IPS-NIHi7 (cell line): ENCODE measurements around the gene ITPR2.
"Not testable (repeated sequence)": the region's sequence is repeated elsewhere in the genome, so short reads cannot be mapped to it uniquely, and the experiment has no call there.

ENCODE experiments used
- DNase-seq: peaks from one replicate; pipeline ENCODE4 v3.0.0; 2012; ENCODE audit warnings: mixed read lengths; ENCODE audit errors: extremely low spot score

ITPR2 gene

GRCh38 chr12:26832822-26833742, at the start of gene ITPR2:
Gene ITPR2 (minus strand): TSS chr12:26833194. CDS start chr12:26832781, 413 bp downstream.
- DNase-seq: peak; percentile 96

- no peak for DNase-seq
These were observed 47.6 kb upstream of the ITPR2 start for GRCh38 chr12:26880625-26881024.

- DNase-seq: no peak
These were observed 45.7 kb upstream of the ITPR2 start for GRCh38 chr12:26878661-26879119.

GRCh38 chr12:26874501-26875296, 41.7 kb upstream of the ITPR2 start:
- no peak for DNase-seq

- no peak for DNase-seq
These were observed 39.6 kb upstream of the ITPR2 start for GRCh38 chr12:26872625-26873024.

- DNase-seq: no peak
These were observed 39.0 kb upstream of the ITPR2 start for GRCh38 chr12:26871985-26872384.

- no peak for DNase-seq
These were observed 37.8 kb upstream of the ITPR2 start for GRCh38 chr12:26870491-26871419.

GRCh38 chr12:26869908-26870459, 37.0 kb upstream of the ITPR2 start:
- no peak for DNase-seq

- no peak for DNase-seq
These were observed 36.1 kb upstream of the ITPR2 start for GRCh38 chr12:26869104-26869494.

GRCh38 chr12:26868447-26869103, 35.6 kb upstream of the ITPR2 start:
- no peak for DNase-seq

- no peak for DNase-seq
These were observed 34.1 kb upstream of the ITPR2 start for GRCh38 chr12:26867080-26867479.

- no peak for DNase-seq
These were observed 30.5 kb upstream of the ITPR2 start for GRCh38 chr12:26863515-26863914.

- not testable (repeated sequence) for DNase-seq
These were observed 29.8 kb upstream of the ITPR2 start for GRCh38 chr12:26862787-26863186.

- no peak for DNase-seq
These were observed 28.7 kb upstream of the ITPR2 start for GRCh38 chr12:26861690-26862089.

- DNase-seq: peak; percentile 41
These were observed 24.6 kb upstream of the ITPR2 start for GRCh38 chr12:26857465-26858176.

- no peak for DNase-seq
These were observed 22.3 kb upstream of the ITPR2 start for GRCh38 chr12:26855337-26855736.

- DNase-seq: no peak
These were observed 21.0 kb upstream of the ITPR2 start for GRCh38 chr12:26854031-26854390.

GRCh38 chr12:26853303-26854030, 20.5 kb upstream of the ITPR2 start:
- DNase-seq: peak; percentile 72

GRCh38 chr12:26851031-26851809, 18.2 kb upstream of the ITPR2 start:
- no peak for DNase-seq
